ENCODE results near the gene SLC44A1. TPM values are rescaled to one million over a fixed set of nuclear protein-coding genes. Genes with fewer than 3 reads are reported as not detected.

The SLC44A1 gene
- polyA plus RNA-seq, 3 donors, result 6.9 to 52.1 (median 46.5) TPM

DNA sequence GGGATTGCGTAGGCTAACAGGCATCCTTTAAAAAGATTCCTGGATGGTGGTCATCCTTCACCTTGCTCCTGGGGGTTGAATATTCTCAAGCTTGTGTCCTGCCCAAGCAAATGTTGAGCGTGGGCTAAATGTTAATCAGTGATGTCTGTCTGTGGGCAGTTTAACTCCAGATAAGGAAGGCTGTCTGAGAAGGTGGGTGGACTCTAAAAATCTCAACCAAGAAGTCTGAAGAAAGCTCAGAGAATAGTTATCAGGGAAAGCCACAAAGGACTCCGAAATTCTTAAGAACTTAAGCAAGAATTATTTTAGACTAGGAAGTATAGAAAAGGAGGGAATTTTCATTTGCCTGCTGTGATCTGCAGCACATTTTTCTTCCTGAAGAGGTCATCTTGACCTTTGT, 125.5 kb downstream of the SLC44A1 start:
- Histone ChIP-seq H3K9me3 (replicated peaks in 1 of 2; ENCODE audit: control insufficient read depth in 1 of 2, insufficient read depth in 1 of 2, low read length in 2 of 2) (no peaks in the 10 kb centered on the region), H3K9ac (ENCODE audit: insufficient read depth, low read length, poor library complexity, severe bottlenecking) (no peak overlapping the region), H3K4me1 (ENCODE audit: control insufficient read depth in 1 of 2, insufficient read depth in 2 of 2, low read length in 2 of 2) (no peaks in the 10 kb centered on the region), H4K20me1 (ENCODE audit: insufficient read depth, low read length) (no peaks in the 10 kb centered on the region), H2AFZ (ENCODE audit: insufficient read depth, low read depth, low read length, poor library complexity, severe bottlenecking) (no peak overlapping the region), H3K4me2 (replicated peaks; ENCODE audit: extremely low read depth, low read length, poor library complexity, severe bottlenecking) (no peak overlapping the region), H3K27ac (ENCODE audit: low read depth in 1 of 2, low read length in 2 of 2) (no peak overlapping the region), H3K27me3 (ENCODE audit: control insufficient read depth in 2 of 2, insufficient read depth in 2 of 2, low read length in 2 of 2) (no peaks in the 10 kb centered on the region), H3K36me3 (replicated peaks in 1 of 2; ENCODE audit: control insufficient read depth in 1 of 2, insufficient read depth in 2 of 2, low read length in 2 of 2) (peaks cover 39 to 90% of the 10 kb centered on the region in 2 donors), H3K79me2 (ENCODE audit: insufficient read depth, low read length) (no peaks in the 10 kb centered on the region), H3K4me3 (replicated peaks in 1 of 3; ENCODE audit: low read depth in 2 of 3, low read length in 3 of 3) (no peak overlapping the region)
- TF ChIP-seq, protein P1, sequence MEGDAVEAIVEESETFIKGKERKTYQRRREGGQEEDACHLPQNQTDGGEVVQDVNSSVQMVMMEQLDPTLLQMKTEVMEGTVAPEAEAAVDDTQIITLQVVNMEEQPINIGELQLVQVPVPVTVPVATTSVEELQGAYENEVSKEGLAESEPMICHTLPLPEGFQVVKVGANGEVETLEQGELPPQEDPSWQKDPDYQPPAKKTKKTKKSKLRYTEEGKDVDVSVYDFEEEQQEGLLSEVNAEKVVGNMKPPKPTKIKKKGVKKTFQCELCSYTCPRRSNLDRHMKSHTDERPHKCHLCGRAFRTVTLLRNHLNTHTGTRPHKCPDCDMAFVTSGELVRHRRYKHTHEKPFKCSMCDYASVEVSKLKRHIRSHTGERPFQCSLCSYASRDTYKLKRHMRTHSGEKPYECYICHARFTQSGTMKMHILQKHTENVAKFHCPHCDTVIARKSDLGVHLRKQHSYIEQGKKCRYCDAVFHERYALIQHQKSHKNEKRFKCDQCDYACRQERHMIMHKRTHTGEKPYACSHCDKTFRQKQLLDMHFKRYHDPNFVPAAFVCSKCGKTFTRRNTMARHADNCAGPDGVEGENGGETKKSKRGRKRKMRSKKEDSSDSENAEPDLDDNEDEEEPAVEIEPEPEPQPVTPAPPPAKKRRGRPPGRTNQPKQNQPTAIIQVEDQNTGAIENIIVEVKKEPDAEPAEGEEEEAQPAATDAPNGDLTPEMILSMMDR (IDR thresholded peaks at IDR 0.05), result no peak
- H3K36me3 Mint-ChIP-seq, result peaks cover 60 to 81% of the 10 kb centered on the region in 2 donors
- WGBS (ENCODE audit: insufficient coverage), result 100% methylated on average over 2 of the region's 3 CpGs
- no peaks in the 10 kb centered on the region for H3K4me1 Mint-ChIP-seq
- H3K9me3 Mint-ChIP-seq, result no peaks in the 10 kb centered on the region
- H3K27me3 Mint-ChIP-seq (ENCODE audit: low read depth in 3 of 3), result no peaks in the 10 kb centered on the region
- intact Hi-C loops (cut with micrococcal nuclease), result no loop called here
- no peak overlapping the region for H3K4me3 Mint-ChIP-seq
- peak overlapping the region in 1 of 7 donors; percentile 41 for H3K27ac Mint-ChIP-seq
- DNase-seq, result no peak

GRCh38 chr9:105373723-105374122, 129.3 kb downstream of the SLC44A1 start:
- Mint-ChIP-seq H3K27ac (peak overlapping the region in 3 of 7 donors; percentile 28 to 65 (median 51)), H3K27me3 (ENCODE audit: low read depth in 3 of 3) (no peaks in the 10 kb centered on the region), H3K9me3 (no peaks in the 10 kb centered on the region), H3K36me3 (peaks cover 50 to 76% of the 10 kb centered on the region in 2 donors), H3K4me1 (no peaks in the 10 kb centered on the region), H3K4me3 (no peak overlapping the region)
- no peak overlapping the region for H2AFZ ChIP-seq (ENCODE audit: insufficient read depth, low read depth, low read length, poor library complexity, severe bottlenecking)
- no CpG with 5 or more reads among the region's 1 CpG for WGBS (ENCODE audit: insufficient coverage)
- H3K36me3 ChIP-seq (replicated peaks in 1 of 2; ENCODE audit: control insufficient read depth in 1 of 2, insufficient read depth in 2 of 2, low read length in 2 of 2), result peaks cover 40 to 83% of the 10 kb centered on the region in 2 donors
- H3K27ac ChIP-seq (ENCODE audit: low read depth in 1 of 2, low read length in 2 of 2), result no peak overlapping the region
- H3K79me2 ChIP-seq (ENCODE audit: insufficient read depth, low read length), result no peaks in the 10 kb centered on the region
- no peaks in the 10 kb centered on the region for H3K27me3 ChIP-seq (ENCODE audit: control insufficient read depth in 2 of 2, insufficient read depth in 2 of 2, low read length in 2 of 2)
- no peak for DNase-seq
- H3K4me2 ChIP-seq (replicated peaks; ENCODE audit: extremely low read depth, low read length, poor library complexity, severe bottlenecking), result no peak overlapping the region
- H3K4me1 ChIP-seq (ENCODE audit: control insufficient read depth in 1 of 2, insufficient read depth in 2 of 2, low read length in 2 of 2), result no peaks in the 10 kb centered on the region
- H3K9ac ChIP-seq (ENCODE audit: insufficient read depth, low read length, poor library complexity, severe bottlenecking), result no peak overlapping the region
- TF ChIP-seq, protein P1 (IDR thresholded peaks at IDR 0.05), result no peak
- intact Hi-C loops (cut with micrococcal nuclease), result no loop called here
- no peaks in the 10 kb centered on the region for H4K20me1 ChIP-seq (ENCODE audit: insufficient read depth, low read length)
- no peak overlapping the region for H3K4me3 ChIP-seq (replicated peaks in 1 of 3; ENCODE audit: low read depth in 2 of 3, low read length in 3 of 3)
- no peaks in the 10 kb centered on the region for H3K9me3 ChIP-seq (replicated peaks in 1 of 2; ENCODE audit: control insufficient read depth in 1 of 2, insufficient read depth in 1 of 2, low read length in 2 of 2)
